HG03064 (cell line): ENCODE measurements around the gene ERAP2.
A peak's percentile ranks its signal among the peaks of the same experiment; 100 is the strongest.

Source experiments
- ATAC-seq: cut with Tn5 transposase; IDR thresholded peaks from one replicate; pipeline ENCODE4 v1.9.1; 2021; ENCODE audit warnings: low read depth; ENCODE audit not compliant: unreplicated experiment

The ERAP2 gene

GRCh38 chr5:96952974-96953730 lies 76.9 kb downstream of the ERAP2 start:
- ATAC-seq = no peak

- peak; percentile 41 for ATAC-seq
These were observed 81.2 kb downstream of the ERAP2 start for GRCh38 chr5:96957254-96958049.

- no peak for ATAC-seq
These were observed 82.7 kb downstream of the ERAP2 start for GRCh38 chr5:96958977-96959376.

- peak; percentile 34 for ATAC-seq
These were observed 84.8 kb downstream of the ERAP2 start for GRCh38 chr5:96961053-96961452.

- ATAC-seq = no peak
These were observed 86.3 kb downstream of the ERAP2 start for GRCh38 chr5:96962540-96962991.

GRCh38 chr5:96963267-96963666 lies 87.0 kb downstream of the ERAP2 start:
- peak; percentile 53 for ATAC-seq

- ATAC-seq = no peak
These were observed 90.5 kb downstream of the ERAP2 start for GRCh38 chr5:96966801-96967200.

GRCh38 chr5:96967400-96967799 lies 91.1 kb downstream of the ERAP2 start:
- no peak for ATAC-seq

- no peak for ATAC-seq
These were observed 91.8 kb downstream of the ERAP2 start for GRCh38 chr5:96968074-96968473.

- no peak for ATAC-seq
These were observed 92.3 kb downstream of the ERAP2 start for GRCh38 chr5:96968614-96969013.
